NCI-H446 treated with DMSO at 0.1 percent for 48 hours (cell line): ENCODE results near the gene ACSF3.
"Not testable (repeated sequence)": the region's sequence is repeated elsewhere in the genome, so short reads cannot be mapped to it uniquely, and the experiment has no call there.

Experiments
- DNase-seq: peaks from one replicate; lab custom pipeline; 2025; lab: John Stamatoyannopoulos, UW

Gene ACSF3

DNA sequence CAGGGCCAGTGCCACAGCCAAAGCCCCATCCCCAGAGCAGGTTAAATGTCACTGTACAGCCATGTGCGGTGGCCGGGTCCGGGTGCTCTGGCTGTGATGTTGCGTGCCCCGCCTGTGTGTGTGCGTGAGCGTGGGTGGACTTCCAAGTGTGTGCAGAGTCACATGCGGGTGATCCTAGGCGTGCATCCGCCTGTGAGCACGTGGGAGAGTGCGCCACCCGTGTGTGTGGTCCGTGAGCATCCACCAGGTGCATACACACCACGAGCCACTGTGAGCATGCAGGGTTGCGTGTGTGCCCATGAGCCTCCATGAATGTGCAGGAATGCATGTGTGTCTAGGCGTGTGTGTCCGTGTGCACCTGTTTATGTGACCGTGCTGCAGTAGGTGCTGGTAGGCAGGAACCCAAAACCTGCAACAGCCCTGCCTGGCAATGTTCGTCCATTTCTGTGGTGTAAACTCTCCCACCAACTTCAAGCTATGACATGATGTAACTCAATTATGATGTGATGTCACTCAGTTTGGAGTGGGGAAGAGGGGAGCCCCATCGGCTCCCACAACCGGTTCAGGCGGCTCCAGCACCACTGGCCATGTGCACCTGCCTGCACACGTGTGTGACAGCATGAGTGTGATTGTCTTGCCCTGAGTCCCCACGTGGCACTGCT is 37.6 kb upstream of the ACSF3 start:
- no peak for DNase-seq

DNA sequence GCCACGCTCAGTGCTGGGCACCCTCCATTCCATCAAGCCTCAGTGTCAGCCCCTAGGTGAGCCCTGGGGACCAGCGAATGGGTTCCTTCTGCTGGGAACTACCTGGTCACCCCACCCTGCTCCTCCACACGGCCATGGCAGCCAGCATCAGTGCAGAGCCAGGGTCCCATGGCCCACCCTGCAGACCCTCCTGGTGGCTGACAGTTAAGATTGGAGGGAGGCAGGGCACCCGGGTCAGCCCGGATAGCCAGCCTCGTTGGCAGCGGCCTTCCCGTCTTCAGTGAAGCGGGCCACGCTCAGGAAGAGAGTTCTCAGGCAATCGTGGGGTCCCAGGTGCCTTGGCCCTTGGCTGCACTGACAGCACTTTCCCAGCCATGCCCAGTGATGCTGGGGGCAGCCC is 37.1 kb upstream of the ACSF3 start:
- no peak for DNase-seq

DNA sequence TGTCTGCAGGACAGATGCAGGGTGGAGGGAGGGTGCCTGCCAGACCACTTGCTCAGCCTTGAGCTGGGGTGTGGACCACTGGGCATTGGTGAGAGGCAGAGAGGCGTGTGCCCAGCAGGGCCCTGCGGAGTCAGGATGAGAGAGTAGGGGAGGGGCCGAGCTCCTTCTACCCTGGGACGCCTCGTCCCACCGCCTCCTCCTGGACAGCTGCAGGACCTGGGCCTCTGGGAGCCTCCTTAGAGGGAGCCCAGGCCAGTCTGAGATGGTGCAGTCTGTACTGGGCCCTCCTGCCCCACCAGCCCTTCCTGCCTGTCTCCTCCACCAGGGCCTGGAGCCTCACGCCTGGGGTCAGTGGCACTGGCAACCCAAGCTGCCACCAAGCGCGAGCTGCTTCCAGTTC is 35.9 kb upstream of the ACSF3 start:
- DNase-seq, result no peak

DNA sequence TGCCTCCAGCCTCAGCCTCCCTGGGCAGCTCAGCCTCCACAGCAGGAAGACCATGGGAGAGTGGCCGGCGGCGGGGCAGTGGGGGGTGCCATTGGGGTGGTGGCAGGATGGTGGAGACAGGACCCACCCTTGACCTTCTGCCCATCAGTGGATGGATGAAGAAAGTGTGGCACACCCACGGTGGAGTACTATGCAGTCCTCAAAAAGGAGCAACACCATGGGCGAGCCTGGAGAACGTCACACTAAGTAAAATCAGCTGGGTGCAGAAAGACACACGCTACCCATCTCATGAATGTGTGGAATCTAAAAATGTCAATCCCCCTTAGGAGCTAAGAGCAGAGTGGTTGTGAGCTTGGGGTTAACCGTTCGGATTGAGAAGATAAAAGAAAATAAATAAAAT is 34.8 kb upstream of the ACSF3 start:
- no peak for DNase-seq

DNA sequence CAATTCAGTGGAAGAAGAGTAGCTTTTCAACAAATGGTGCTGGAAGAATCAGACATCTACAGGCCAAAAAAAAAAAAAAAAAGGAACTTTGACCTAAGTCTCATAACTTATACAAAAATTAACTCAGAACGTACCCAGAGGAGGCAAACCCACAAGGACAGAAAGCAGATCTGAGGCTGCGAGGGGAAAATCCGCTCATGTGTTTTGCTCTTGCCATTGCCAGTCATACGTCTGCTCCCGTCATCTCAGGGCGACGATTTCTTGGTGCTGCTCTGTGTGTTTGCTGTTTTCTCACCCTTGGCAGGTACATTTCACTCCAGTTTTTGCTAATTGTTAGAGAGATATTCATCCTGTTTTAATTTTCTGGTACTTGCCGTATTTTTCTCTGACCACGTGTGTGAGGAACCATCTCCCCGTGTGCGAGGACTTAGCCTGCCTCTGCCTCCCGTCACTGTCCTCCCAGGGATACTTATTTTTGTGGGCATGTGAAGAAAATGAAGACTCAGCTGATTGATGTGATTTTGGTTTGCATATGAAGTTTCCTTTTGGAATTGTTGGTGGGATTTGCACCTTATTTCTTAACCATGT is 33.4 kb upstream of the ACSF3 start:
- DNase-seq, result no peak

DNA sequence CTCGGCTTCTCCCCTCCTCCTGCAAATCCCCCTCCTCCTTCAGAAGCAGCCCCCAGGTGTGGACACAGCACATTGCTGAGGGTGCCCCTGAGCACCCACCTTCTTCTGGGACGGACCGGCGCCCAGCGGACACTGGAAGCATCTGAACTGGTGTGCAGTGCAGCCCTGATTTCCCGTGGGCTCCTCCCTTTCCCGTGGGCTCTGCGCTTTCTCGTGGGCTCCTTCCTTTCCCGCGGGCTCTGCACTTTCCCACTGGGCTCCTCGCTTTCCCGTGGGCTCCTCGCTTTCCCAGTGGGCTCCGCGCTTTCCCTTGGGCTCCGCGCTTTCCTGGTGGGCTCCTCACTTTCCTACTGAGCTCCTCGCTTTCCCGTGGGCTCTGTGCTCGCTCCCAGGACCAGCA is 32.6 kb upstream of the ACSF3 start:
- no peak for DNase-seq

DNA sequence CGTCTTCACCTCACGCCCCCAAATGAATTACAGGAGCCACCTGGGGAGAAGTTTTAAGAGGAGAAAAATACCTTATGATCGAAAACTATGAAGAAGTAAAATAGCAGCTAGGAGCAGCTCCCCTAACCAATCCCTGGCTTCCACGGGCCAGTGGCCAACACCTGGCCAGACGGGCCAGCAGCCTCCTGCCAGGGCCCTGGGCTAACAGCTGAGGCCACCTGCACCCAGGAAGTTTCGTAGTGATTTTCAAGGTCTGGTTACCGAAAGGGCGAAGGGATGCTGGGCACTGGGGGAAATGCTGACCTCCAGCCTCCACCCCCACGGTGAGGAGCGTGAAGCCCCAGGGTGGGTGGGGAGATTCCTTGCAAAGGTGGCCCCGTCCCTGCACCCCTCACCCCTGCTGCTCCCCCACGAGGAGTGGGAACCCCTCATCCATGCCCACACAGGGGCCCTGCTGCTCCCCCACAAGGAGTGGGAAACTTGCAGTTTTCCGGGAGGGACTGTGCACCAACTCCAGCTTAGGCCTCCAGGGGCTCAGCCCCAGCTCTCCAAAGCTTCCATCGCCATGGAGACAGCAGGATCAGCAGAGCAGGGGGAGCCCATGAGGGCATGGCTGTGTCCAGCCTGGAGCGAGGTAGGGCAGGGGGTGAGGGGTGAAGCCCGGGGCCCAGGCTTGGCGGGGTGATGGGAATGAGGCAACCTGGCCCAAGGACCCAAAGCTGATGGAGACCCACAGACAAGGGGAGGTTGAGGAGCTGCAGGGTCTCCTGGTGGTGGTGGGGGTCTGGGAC is 31.9 kb upstream of the ACSF3 start:
- no peak for DNase-seq

DNA sequence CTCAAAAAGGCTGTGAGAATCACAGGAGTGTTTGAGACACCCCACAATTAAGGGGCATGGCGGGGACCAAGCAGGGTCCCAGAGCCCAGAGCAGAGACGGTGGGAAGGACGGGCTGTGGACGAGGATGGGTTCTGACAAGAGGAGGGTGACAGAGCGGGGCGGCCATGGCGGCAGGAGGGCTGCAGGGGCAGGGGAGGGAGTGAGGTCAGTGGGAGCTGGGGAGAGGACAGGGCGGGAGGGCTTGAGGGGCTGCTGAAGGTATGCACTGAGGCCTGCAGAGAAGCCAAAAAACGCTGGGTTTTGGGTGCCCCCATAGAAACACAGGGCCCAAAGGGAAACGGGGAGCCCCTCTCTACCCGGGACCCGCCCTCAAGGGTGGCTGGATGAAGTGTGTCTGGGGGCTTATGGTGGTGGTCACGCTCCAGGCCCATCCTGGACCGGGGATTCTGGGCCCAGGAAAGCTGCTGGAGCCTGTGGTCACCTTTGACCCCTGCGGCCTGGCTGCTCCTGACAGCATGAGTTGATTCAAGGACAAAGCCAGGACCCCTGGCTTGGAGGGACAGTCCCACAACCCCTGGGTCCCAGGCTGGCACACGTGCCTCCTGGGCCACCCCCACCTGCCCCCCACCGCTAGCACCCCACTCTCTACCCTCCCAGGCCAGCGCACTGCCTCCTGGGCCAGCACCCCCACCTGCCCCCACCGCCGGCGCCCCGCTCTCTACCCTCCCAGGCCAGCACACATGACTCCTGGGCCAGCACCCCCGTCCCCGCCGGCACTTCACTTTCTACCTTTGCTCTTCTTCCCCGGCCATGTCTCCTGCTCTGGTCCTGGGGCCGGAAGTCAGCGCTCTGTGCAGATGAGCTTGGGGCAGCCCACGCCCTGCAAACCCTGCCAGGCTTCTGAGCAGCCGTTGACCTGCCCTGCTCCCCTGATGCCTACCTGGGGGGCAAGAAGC is 31.0 kb upstream of the ACSF3 start:
- DNase-seq, result no peak

DNA sequence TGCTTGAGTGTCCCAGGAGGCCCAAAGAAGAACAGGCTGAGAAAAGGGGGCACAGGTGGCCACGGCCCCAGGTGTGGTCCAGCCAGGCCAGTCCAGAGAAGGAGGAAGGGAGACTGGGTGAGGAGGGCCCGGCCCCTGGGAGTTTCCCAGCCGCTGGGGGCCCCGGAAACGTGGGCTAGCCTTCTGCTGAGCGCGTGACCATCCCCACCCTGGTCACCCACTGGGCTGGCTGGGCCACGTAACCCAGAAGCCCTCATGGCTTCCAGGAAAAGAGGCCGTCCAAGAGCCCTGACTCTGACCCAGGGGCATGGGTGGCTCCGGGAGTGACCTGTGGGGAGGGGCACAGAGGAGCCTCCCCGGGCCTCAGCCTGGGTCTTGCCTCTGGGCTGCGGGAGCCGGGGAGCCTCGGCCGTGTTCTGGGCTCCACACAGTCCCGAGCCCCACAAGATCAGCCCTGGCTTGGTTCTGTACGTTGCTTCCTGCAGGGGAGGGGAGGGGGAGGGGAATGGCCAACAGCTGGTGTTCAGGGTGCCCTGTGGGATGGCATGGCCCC is 29.8 kb upstream of the ACSF3 start:
- no peak for DNase-seq

DNA sequence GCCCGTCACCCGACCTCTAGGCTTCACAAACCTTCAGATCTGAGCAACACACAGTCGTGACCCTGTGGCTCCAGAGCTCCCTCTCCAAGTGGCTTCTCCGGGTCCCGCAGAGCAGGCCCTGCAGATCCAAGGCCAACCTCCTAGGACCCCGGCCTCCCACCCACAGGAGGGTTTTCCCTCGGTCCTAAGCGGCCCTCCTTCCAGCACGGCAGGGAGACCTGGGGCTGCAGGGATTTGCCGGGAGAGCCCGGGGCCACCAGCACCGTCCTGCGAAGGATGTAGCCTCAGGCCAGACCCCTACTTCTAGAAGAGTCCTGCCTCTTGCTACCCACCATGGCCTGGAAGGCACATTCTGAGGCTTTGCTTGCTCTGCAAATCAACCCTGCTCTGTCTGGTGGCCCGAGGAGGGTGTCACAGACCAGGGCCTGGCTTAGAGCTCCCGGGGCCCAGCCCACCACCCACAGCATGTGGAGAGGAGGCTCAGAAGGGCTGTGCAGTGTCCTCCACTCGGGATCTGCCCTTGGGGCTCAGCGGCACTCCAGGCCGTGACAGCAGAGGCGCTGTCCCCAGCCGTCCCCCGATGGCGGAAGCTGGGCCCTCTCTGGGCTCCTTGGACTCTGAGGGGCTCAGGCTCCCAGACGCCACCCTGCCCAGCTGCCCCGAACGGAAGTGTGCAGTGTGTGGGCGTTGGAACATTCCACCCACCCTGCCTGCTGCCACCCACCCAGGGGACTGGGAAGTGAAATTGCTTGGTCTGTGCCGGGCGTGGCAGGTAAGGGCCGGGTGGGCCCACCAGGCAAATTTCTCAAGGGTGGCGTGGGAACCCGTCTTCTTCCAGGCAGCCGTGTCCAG is 28.8 kb upstream of the ACSF3 start:
- no peak for DNase-seq

DNA sequence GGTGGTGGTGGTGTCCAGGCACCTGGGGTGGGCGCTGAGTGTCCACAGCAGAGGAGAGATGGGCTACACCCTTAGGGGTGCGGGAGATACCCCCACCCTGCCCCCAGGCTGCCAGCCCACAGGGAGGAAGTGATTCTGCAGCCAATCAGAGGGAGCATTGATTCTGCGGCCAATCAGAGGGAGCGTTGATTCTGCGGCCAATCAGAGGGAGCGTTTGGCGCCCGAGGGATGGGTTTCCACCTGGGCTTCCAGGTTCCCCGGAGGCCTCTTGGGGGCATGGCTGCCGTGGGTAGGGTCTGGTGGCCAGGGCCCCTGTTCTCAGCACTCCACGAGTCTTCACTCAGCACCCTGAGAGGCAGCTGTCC is 28.2 kb upstream of the ACSF3 start:
- no peak for DNase-seq

DNA sequence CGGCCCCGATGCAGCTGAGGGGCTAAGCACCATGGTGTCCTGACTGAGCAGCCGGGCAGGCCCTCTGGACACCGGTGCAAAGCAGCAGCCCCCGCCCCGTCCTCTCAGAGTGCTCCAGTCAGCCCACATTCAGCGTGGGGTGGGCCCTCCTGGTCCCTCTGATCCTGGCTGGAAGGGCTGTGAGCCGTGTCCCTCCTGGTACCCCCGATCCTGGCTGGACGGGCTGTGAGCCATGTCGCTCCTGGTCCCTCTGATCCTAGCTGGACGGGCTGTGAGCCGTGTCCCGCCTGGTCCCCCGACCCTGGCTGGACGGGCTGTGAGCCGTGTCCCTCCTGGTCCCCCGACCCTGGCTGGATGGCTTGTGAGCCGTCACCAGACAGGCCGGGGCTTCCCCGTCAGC is 26.9 kb upstream of the ACSF3 start:
- DNase-seq, result no peak

DNA sequence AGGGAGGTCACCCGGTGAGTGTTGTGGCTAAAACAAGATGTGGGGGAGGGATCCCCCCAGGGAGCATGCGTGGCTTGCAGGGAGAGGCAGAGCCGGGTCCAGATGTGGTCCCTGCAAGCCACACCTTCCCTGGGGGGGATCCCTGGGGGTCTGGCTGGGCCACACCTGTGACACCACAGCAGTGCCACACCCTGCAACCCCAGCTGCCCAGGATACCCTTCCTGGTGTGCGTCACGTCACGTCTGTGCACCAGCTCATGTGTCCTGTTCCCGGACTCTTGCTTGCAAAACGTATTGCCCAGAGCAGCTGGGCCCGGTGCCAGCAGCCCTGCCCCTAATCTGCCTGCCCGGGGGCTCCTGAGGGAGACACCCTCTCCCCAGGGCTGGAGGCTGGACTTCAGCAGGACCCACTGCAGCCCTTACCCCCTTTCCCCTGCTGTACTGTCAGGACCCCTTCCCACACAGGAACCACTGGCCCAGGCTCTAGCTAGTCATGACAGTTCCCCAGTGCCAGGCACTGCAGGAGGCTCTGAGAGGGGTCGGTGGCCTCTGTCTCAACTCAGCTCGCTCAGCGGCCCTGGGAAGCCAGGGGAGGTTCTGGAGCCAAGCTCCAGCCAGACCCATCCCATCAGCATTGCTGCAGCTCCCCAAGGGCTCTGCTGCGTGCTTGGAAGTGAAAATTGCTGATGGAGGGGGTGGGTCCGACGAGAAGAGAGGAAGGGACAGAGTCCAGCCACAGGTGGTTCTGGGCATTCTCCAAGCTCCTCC is 25.8 kb upstream of the ACSF3 start:
- no peak for DNase-seq

DNA sequence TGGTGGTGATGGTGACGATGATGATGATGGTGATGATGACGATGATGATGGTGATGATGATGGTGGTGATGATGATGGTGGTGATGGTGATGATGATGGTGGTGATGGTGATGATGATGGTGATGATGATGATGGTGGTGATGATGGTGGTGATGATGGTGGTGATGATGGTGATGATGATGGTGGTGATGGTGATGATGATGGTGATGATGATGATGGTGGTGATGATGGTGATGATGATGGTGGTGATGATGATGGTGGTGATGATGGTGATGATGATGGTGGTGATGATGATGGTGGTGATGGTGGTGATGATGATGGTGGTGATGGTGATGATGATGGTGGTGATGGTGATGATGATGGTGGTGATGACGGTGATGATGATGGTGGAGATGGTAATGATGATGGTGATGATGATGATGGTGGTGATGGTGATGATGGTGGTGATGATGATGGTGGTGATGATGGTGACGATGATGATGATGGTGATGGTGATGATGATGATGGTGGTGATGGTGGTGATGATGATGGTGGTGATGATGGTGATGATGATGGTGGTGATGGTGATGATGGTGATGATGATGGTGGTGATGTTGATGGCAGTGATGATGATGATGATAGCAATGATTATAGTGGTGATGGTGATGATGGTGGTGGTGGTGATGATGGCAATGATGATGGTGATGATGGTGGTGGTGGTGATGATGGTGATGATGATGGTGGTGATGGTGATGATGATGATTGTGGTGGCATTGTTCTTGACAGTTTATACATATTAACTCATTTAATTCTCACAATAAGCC is 24.6 kb upstream of the ACSF3 start:
- DNase-seq, result not testable (repeated sequence)

DNA sequence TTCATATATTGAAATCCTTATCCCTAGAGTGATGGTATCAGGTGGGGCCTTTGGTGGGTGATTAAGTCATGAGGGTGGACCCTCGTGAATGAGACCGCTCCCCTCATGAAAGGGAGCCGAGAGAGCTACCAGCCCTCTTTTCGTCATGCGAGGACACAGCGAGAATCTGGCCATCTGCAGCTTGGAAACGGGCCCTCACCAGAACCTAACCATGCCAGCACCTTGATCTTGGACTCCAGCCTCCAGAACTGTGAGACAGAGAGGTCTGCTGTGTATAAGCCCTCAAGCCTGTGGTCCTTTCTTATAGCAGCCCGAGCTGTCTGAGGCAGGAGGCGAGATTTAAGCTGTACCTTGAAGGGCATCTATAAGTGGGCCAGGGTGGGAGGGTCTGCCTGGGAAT is 23.7 kb upstream of the ACSF3 start:
- no peak for DNase-seq

DNA sequence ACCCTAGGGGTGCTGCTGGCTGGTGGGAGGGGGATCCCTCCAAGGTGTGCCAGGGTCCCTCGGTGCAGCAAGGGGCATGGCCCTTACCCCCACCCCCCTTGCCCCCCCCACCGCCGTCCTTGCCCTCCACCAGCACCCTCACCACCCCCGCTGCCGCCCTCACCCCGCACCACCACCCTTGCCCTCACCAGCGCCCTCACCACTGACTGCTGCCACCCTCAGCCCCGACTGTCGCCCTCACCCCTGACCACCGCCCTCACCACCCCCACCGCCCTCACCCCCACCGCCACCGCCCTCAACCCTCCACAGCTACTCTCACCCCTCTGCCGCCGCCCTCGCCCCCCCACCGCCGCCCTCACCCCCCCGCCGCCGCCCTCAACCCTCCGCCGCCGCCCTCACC is 23.1 kb upstream of the ACSF3 start:
- no peak for DNase-seq

DNA sequence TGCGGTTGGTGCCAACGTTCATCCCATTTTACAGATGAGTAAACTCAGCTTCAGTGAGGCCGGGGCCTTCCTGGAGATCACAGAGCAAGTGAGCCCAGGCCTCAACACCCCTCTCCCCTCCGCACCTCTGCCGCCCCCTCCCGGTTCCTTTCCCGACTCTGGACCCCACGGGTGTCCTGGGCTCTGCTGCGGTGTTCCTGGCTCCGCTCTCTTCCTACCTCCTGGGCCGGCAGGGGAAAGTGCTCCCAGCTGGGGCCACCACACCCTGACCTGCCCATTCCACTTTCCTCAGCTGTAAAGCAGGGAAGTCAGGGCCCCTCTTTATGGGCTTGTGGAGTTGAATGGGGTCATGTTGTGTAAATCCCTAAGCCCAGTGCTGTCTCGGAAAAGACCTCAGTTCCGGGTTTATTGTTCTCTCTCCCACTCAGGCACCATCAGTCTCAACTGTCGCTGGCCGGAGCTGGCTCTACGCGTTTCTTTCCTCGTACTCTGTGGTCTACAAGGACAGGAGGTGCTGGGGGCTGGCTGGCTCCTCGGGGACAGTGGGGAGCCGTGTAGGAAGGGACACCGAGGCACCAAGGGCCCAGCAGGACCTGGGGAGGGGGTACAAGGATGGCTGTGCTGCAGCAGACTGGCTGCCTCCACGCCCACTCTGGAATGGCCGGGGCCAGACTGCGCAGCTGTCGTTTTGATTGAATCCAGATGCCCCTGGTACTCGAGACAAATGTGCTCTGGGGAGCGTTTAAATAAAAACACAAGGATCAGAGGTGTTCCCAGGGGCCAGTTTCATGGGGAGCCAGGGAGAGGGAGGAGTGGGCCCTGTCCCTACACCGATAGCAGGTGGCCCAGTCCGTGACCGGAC is 21.7 kb upstream of the ACSF3 start:
- no peak for DNase-seq

DNA sequence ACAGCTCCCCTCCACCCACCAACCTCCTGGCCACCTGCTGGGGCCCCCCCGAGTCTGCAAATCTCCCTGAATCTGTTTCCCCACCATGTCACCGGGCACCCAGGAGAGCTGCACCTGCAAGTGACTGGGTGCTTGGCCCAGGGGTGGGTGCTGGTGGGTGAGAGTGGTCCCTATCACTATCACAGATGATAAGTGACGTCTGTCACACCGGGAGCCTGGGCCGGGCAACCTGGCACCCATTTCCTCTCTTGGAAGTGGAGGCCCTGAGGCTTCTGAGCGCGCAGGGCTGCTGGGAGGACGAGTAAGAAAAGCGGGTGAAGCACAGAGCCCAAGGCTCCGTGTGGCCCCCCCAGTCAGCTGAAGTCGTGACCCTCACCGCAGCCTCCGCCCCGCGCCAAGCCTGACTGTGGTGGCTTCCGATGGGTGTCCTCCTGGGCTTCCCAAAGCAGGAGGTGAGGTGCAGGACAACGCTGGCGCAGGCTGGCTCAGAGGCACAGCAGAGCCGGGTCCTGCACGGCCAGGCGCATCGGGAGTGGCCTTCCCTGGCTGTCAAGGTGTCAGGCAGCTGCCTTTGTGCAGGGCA is 21.0 kb upstream of the ACSF3 start:
- DNase-seq, result no peak
